CD4-positive, alpha-beta T cell treated with Interleukin-6 for 4 hours (primary cell): ENCODE data around the gene MPLKIP.
"Not testable (repeated sequence)": the region's sequence is repeated elsewhere in the genome, so short reads cannot be mapped to it uniquely, and the experiment has no call there.

Source experiments
- DNase-seq: peaks from one replicate; pipeline ENCODE4 v3.0.0-alpha.2; 2020; ENCODE audit warnings: mixed read lengths

The MPLKIP gene

GRCh38 chr7:40134428-40135316 lies at the start of gene MPLKIP, which contains the start of gene SUGCT:
Gene MPLKIP (minus strand): TSS chr7:40134622. CDS start chr7:40134567, 55 bp downstream.
Gene SUGCT (plus strand): TSS chr7:40135005.
- peak; percentile 86 for DNase-seq

- no peak for DNase-seq
Observed at GRCh38 chr7:40182452-40182851, 48.0 kb upstream of the MPLKIP start.

GRCh38 chr7:40177071-40177470 lies 42.6 kb upstream of the MPLKIP start:
- DNase-seq: no peak

GRCh38 chr7:40175725-40176510 lies 41.5 kb upstream of the MPLKIP start:
- no peak for DNase-seq

- not testable (repeated sequence) for DNase-seq
Observed at GRCh38 chr7:40175256-40175655, 40.8 kb upstream of the MPLKIP start.

GRCh38 chr7:40173121-40173520 lies 38.7 kb upstream of the MPLKIP start:
- not testable (repeated sequence) for DNase-seq

GRCh38 chr7:40168266-40168665 lies 33.8 kb upstream of the MPLKIP start:
- DNase-seq: not testable (repeated sequence)

GRCh38 chr7:40167291-40167690 lies 32.9 kb upstream of the MPLKIP start:
- DNase-seq: no peak

- no peak for DNase-seq
Observed at GRCh38 chr7:40165216-40165615, 30.8 kb upstream of the MPLKIP start.

GRCh38 chr7:40162516-40162915 lies 28.1 kb upstream of the MPLKIP start:
- DNase-seq: no peak

GRCh38 chr7:40156988-40157387 lies 22.6 kb upstream of the MPLKIP start:
- no peak for DNase-seq

GRCh38 chr7:40151504-40151903 lies 17.1 kb upstream of the MPLKIP start:
- DNase-seq: no peak

GRCh38 chr7:40148671-40149070 lies 14.2 kb upstream of the MPLKIP start:
- no peak for DNase-seq

GRCh38 chr7:40148247-40148580 lies 13.8 kb upstream of the MPLKIP start:
- DNase-seq: not testable (repeated sequence)

GRCh38 chr7:40147371-40148246 lies 13.2 kb upstream of the MPLKIP start:
- DNase-seq: no peak

- not testable (repeated sequence) for DNase-seq
Observed at GRCh38 chr7:40145596-40146130, 11.2 kb upstream of the MPLKIP start.

- not testable (repeated sequence) for DNase-seq
Observed at GRCh38 chr7:40141916-40142315, 7.5 kb upstream of the MPLKIP start.

GRCh38 chr7:40139891-40140290 lies 5.5 kb upstream of the MPLKIP start:
- not testable (repeated sequence) for DNase-seq

GRCh38 chr7:40138973-40139372 lies 4.6 kb upstream of the MPLKIP start:
- no peak for DNase-seq

- no peak for DNase-seq
Observed at GRCh38 chr7:40137563-40137962, 3.1 kb upstream of the MPLKIP start.

- no peak for DNase-seq
Observed at GRCh38 chr7:40135317-40135610, 842 bp upstream of the MPLKIP start.

GRCh38 chr7:40133561-40134427 lies 628 bp downstream of the MPLKIP start:
- no peak for DNase-seq
